AG04450 (cell line): ENCODE data around the gene ITSN1. TPM values are rescaled to one million over a fixed set of nuclear protein-coding genes. Genes with fewer than 3 reads are reported as not detected.

Source experiments
- CTCF ChIA-PET: fragments of 300-600, 350-600 bp; formaldehyde crosslinking; extraction: SDS; loops from one replicate; lab custom pipeline; 2022; ENCODE audit warnings: antibody characterized with exemption, inconsistent platforms; lab: Charles Lee
- POLR2A ChIA-PET: fragments of 350-600 bp; formaldehyde crosslinking; extraction: SDS; loops from one replicate; lab custom pipeline; 2021; ENCODE audit warnings: antibody characterized with exemption, inconsistent platforms; lab: Yijun Ruan, JAX
- DNase-seq: peaks from one replicate; pipeline ENCODE4 v3.0.0-alpha.2; 2011; ENCODE audit warnings: low read depth, low spot score
- H3K27ac ChIP-seq: one replicate; pipeline ENCODE4 v1.5.1; 2012; ENCODE audit warnings: low read depth, low read length, control low read depth
- H3K27me3 ChIP-seq: one replicate; pipeline ENCODE4 v1.6.0; 2012; ENCODE audit warnings: low read length; ENCODE audit not compliant: control insufficient read depth, insufficient read depth
- H3K4me3 ChIP-seq: 2 replicates; pipeline ENCODE4 v1.5.1; 2011; ENCODE audit warnings: mild to moderate bottlenecking, low read depth, low read length, control low read depth
- H3K9me3 ChIP-seq: 2 replicates; pipeline ENCODE4 v1.5.1; 2012; ENCODE audit warnings: low read length; ENCODE audit not compliant: control insufficient read depth, insufficient read depth
- polyA plus RNA-seq: library from polyadenylated mRNA; depleted of rRNA; stranded (reverse); fragments of >200 nt; gene quantifications from 2 replicates; pipeline ENCODE4 v1.2.3, GENCODE V29; 2011
- TF ChIP-seq, protein P1 (sequence below): IDR thresholded peaks from 2 replicates; pipeline ENCODE4 v1.5.1; 2011; ENCODE audit warnings: low read depth, low read length, control low read depth, inconsistent platforms

ITSN1 gene
- polyA plus RNA-seq, 1 experiment, result 51.5 TPM

- no peaks in the 10 kb centered on the region for H3K27me3 ChIP-seq
- DNase-seq, result no peak
- peak overlapping the region; percentile 43 for H3K4me3 ChIP-seq
- ChIA-PET CTCF (interaction anchor here (0.6 kb wide), 1 partner anchor 205 kb away, joined by 3 read pairs; no protein-coding TSS in a partner anchor), POLR2A (no interaction called here)
- H3K27ac ChIP-seq, result no peak overlapping the region
- no peaks in the 10 kb centered on the region for H3K9me3 ChIP-seq
- TF ChIP-seq, protein P1, sequence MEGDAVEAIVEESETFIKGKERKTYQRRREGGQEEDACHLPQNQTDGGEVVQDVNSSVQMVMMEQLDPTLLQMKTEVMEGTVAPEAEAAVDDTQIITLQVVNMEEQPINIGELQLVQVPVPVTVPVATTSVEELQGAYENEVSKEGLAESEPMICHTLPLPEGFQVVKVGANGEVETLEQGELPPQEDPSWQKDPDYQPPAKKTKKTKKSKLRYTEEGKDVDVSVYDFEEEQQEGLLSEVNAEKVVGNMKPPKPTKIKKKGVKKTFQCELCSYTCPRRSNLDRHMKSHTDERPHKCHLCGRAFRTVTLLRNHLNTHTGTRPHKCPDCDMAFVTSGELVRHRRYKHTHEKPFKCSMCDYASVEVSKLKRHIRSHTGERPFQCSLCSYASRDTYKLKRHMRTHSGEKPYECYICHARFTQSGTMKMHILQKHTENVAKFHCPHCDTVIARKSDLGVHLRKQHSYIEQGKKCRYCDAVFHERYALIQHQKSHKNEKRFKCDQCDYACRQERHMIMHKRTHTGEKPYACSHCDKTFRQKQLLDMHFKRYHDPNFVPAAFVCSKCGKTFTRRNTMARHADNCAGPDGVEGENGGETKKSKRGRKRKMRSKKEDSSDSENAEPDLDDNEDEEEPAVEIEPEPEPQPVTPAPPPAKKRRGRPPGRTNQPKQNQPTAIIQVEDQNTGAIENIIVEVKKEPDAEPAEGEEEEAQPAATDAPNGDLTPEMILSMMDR, result no peak
Observed at GRCh38 chr21:33931799-33932390, 289.6 kb downstream of the ITSN1 start.

DNA sequence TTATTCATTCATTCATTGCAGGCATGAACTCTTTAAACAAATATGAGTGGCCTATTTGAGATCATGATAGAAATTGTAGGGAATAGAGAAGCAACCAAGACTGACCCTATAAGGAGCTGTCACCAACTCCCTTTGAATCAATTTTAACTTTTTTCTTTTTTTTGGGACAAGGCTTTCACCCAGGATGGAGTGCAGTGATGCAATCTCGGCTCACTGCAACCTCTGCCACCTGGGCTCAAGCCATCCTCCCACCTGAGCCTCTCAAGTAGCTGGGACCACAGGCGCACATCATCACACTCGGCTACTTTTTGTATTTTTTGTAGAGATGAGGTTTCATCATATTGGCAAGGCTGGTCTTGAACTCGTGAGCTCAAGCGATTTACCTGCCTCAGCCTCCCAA lies 290.4 kb downstream of the ITSN1 start:
- TF ChIP-seq, protein P1, result no peak
- ChIA-PET CTCF (interaction anchor here (1.2 to 3.1 kb wide), 2 partner anchors 9 to 196 kb away, joined by 4 to 20 read pairs; no protein-coding TSS in a partner anchor), POLR2A (no interaction called here)
- Histone ChIP-seq H3K9me3 (no peaks in the 10 kb centered on the region), H3K27ac (no peak overlapping the region), H3K4me3 (no peak overlapping the region), H3K27me3 (no peaks in the 10 kb centered on the region)
- DNase-seq, result no peak

DNA sequence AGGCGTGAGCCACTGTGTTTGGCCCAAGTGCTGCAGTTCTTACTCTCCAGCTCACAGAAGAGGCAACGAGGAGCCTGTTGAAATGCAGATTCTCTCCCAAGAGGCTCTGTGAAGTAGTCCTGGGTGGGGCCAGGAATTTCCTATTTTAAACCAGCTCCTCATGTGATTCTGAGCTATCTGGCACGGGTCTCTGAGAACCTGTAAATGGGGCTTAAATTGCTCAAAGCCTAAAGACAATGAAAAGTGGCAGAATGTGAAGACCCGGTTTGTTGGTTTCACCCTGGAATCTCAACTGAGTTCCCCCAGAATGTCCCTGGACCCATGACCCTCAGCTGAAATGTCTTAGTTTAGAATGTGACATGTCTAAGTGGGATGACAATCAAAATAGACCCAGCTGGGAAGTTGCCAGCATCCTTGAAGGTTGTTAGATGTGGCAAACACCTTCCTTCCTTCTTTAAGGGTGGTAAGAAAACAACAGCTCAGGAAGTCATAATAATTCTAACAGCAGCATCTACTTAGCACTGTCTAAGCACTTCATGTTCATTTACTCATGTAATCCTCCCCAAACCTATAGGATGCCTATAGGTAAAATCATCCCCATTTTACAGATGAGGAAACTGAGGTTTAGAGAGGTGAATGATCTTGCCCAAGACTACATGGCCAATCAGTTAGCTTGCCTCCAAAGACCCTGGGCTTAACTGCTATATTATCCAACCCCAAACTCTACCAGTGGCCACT lies 294.2 kb downstream of the ITSN1 start:
- Histone ChIP-seq H3K4me3 (no peak overlapping the region), H3K9me3 (no peaks in the 10 kb centered on the region), H3K27me3 (no peaks in the 10 kb centered on the region), H3K27ac (no peak overlapping the region)
- ChIA-PET CTCF (interaction anchor here (0.6 to 4.7 kb wide), 2 partner anchors 13 to 405 kb away, joined by 5 to 24 read pairs; no protein-coding TSS in a partner anchor), POLR2A (no interaction called here)
- no peak for DNase-seq
- TF ChIP-seq, protein P1, result no peak

DNA sequence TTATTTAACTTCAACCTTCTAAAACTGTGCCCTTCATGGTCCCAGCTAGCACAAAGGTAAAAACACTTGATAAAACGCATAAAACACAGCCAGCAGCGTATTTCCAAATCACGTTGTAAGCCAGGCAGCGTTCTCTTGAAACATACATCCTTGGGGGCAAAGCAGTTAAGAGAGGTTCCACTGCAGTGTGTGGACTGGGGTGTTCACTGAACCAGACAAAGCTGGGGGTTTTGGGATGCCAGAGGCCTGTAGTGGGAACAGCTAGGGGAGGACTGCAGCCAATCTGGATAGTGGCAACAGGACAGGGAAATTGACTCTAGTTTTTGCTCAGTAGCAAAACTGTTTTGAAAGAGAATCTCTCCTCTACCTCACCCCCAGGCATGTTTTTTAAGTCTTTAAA lies 294.8 kb downstream of the ITSN1 start:
- Histone ChIP-seq H3K4me3 (no peak overlapping the region), H3K27me3 (no peaks in the 10 kb centered on the region), H3K27ac (no peak overlapping the region), H3K9me3 (no peaks in the 10 kb centered on the region)
- DNase-seq, result no peak
- CTCF ChIA-PET, result interaction anchor here (1.1 to 4.7 kb wide), 2 partner anchors 13 to 331 kb away, joined by 4 to 24 read pairs; no protein-coding TSS in a partner anchor
- POLR2A ChIA-PET, result no interaction called here
- TF ChIP-seq, protein P1, result no peak

- no peaks in the 10 kb centered on the region for H3K9me3 ChIP-seq
- no peak overlapping the region for H3K27ac ChIP-seq
- no peaks in the 10 kb centered on the region for H3K27me3 ChIP-seq
- ChIA-PET CTCF (interaction anchor here (0.6 to 4.7 kb wide), 4 partner anchors 14 to 410 kb away, joined by 4 to 24 read pairs (median 4); no protein-coding TSS in a partner anchor), POLR2A (no interaction called here)
- no peak for DNase-seq
- no peak overlapping the region for H3K4me3 ChIP-seq
- TF ChIP-seq, protein P1, result no peak
Observed at GRCh38 chr21:33937931-33938339, 295.6 kb downstream of the ITSN1 start.
